Right renal pelvis (tissue), 4 donors: ENCODE measurements around the gene CEP164. TPM values are rescaled to one million over a fixed set of nuclear protein-coding genes. Genes with fewer than 3 reads are reported as not detected.

Experiments used
- DNase-seq, 4 donors: peaks; one replicate each; pipeline ENCODE4 v3.0.0-alpha.2; 2013; ENCODE audit warnings: low read depth in 4 of 4, low spot score in 3 of 4, missing footprints in 1 of 4
- polyA plus RNA-seq, 4 donors: library from polyadenylated mRNA; unstranded; fragments of 120-200 nt; gene quantifications; one replicate each; pipeline ENCODE4 v1.2.1, GENCODE V29; 2013; ENCODE audit not compliant: insufficient read length in 4 of 4

CEP164 gene
- polyA plus RNA-seq, 4 donors, result 20.0 to 27.4 (median 24.2) TPM

- no peak for DNase-seq
Measured at GRCh38 chr11:117356126-117356890, 28.7 kb downstream of the CEP164 start.

- no peak for DNase-seq
Measured at GRCh38 chr11:117361432-117361831, 33.8 kb downstream of the CEP164 start.

DNA sequence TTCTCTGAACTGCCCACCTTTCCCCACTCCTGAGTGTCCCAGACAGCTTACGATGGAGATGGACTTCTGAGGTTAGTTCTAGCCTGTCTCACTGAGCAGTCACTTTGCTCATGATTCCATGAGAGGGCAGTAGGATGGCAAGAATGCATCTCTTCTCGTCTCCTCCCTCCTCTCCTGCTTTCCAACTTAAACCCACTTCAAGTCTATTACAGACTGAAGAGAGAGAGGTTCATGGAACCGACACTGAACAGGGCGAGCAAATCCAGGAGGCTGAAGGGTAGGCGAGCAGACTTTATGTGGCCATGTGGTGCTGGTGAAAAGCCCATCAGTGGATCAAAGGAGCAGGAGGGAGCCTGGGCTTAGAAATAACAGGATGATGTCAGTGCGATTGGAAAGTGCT, 38.6 kb downstream of the CEP164 start:
- DNase-seq, result no peak

GRCh38 chr11:117366875-117367274, 39.2 kb downstream of the CEP164 start:
- no peak for DNase-seq

DNA sequence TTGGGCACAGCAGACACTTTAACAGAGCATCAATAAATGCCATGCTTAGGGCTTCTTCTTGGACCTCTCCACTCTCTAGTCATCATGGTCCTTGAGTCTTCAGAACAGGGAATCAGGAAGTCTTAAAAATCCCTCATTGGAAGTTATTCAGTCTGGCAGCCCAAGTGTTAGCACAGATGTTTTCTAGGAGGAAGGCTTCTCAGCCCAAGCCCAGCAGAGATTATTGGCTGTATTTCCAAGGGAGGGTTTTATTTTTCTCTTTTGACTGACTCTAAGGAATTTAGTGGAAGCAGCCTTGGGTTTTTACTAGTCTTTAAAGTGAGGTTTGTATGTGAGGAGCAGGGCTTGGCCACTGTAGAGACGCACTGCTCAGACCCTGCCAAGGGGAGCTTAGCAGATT, 41.9 kb downstream of the CEP164 start:
- no peak for DNase-seq

- no peak for DNase-seq
Measured at GRCh38 chr11:117371453-117371852, 43.8 kb downstream of the CEP164 start.

DNA sequence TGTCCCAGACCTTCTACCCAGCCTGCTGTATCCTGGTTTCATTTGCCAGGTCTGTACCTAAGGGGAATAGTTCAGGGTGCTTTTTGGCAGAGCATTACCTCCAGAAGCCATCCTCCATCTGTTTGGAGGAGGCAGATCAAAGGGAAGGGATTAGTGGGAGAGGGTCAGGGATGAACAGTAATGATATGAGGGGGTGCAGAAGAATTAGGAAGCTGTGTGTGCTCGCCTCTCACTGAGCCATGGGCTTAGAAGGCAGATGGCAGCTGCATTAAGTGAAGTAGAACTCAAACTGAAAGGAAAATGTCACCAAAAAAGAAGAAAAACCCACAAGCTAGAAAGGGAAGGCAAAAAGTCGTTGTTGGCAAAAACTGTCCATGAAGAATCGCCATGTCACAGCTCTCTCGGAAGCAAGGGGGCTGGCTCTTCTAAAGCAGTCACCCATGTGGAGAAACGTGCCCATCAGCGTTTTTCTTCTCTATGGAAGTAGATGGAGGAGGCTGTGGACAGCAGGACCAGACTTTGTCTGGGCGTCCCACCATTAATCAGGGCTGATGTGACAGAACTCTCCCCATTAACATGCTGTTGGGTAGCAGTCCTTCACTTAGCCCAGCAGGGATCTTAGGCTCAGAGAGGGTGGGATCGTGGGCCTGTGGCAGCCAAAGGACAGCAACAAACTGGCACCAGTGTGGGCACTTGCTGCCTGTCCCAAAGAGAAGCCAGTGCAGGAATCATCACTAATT, 46.8 kb downstream of the CEP164 start:
- DNase-seq, result no peak

- DNase-seq, result no peak
Measured at GRCh38 chr11:117375960-117376359, 48.3 kb downstream of the CEP164 start.

GRCh38 chr11:117376517-117376916, 48.9 kb downstream of the CEP164 start:
- no peak for DNase-seq

DNA sequence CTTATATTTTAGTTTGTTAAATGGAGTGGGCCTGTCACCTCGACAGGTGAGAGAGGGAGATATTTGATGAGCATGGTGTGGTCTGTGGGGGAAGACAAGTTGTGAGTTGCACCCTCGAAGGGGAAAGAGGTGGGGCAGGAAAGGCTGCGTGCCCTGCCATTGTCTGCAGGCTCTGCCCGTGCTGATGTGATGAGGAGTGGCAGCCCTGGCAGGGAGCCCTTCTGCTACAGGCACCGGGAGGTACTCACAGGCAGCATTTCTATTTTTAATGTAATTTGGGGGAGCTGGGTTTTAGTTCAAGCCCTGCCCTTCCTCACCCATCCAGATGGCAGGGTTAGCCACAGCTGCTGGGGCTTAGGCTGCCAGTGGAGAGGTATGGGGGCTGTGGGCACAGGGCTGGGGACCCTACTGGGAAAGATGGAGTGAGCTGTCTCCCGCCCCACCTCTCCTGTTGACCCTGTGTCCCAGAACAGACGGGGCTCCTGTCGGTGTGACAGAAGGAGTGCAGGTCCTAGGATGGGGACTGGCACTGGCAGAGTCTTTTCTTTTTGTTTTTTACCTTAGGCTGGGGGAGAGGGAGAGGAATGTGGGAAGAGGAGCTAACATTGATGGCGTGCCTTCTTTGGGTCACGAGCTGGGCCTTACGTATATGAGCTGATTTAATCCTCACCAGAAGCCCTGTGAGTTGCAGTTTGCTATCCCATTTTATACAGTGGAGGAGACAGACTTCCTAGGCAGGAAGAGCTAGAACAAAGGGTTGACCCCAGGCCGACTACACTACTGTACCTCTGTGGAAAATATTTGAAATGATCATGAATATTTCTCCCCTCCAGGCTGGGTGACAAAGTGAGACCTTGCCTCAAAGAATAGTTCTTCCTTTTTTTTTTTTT, 51.6 kb downstream of the CEP164 start:
- DNase-seq, result no peak

- no peak for DNase-seq
Measured at GRCh38 chr11:117380676-117381075, 53.0 kb downstream of the CEP164 start.

DNA sequence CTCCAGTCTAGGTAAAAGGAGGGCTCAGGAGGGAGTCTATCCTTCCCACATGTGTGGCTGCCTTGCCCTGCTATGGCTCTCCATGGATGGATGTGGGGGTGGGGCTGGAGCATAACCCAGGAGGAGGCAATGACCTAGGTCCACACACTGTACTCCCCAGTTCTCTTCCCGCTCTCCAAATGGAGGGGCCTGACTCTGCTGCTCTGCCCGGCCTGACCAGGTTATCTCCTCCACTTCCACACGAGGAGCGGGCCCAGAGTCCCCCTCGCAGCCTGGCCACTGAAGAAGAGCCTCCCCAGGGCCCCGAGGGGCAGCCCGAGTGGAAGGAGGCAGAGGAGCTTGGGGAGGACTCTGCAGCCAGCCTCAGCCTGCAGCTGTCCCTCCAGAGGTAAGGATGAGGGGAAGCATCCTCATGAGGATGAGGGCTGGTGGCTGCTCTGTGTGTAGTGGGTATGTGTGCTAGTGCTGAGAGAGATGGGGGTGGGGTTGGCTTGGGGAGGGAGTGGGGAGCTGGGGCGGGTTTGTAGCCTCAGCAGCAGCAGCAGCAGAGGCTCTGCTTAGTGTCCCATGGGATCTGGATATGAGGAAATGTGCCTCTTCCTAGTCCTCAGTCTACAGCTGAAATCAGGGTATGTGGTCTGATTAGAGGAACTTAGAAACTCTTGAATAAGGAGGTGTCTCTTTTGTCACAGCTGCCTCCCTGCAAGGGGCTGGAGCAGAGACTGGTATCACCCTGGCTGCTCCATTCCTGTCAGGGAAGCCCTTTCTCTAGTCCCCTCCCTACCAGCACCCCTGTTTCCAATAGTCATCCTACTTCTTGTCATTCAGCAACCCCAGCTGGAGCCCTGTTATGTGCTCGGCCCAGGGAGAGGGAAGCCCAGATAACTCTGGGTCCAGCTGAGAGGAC, 54.1 kb downstream of the CEP164 start:
- DNase-seq, result no peak

- no peak for DNase-seq
Measured at GRCh38 chr11:117382746-117383145, 55.1 kb downstream of the CEP164 start.

GRCh38 chr11:117384045-117384444, 56.4 kb downstream of the CEP164 start:
- no peak for DNase-seq

- DNase-seq, result no peak
Measured at GRCh38 chr11:117385471-117385870, 57.8 kb downstream of the CEP164 start.

DNA sequence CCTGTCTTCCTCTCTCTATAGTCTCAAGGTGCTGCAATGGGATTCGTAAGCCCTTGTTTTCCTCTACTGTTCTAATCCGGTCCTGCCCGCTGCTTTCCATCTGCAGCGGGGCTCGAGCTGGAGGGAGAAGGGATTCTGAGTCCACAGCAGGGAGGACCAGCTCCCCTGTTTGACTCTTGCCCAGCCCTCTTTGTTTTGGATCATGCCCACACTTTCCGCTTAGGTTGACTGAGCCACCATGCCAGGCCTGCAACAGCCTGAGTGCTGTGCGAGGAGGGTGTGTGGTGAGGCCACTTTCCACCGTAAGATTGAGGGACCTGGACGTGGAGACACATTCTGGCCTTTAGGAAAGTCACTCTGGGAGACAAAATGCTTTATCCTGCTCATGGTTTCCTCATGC, 58.3 kb downstream of the CEP164 start:
- no peak for DNase-seq

GRCh38 chr11:117387992-117388755, 60.5 kb downstream of the CEP164 start:
- no peak for DNase-seq

- DNase-seq, result no peak
Measured at GRCh38 chr11:117390743-117391142, 63.1 kb downstream of the CEP164 start.

DNA sequence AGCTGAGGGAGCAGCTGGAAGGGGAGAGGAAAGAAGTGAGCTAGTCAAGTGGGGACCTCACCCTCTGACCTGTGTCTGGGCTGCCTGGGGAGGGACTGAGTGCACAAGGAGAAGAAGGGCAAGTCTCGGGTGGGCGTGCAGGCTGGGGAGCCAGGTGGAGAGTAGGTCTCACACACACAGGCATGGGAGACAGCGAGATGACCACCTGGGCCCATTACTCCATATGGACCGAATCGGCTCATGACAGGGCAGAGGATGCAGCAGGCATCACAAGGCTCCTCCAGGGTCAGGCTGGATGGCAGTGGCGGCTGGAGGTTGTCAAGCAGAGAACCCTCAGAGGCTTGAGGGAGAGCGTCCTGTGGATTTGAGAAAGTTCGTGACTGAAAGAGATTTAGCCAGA, 63.5 kb downstream of the CEP164 start:
- DNase-seq, result no peak
